Measurements from ENCODE around the gene GNG3. TPM values are rescaled to one million over a fixed set of nuclear protein-coding genes. Genes with fewer than 3 reads are reported as not detected.

The GNG3 gene
- polyA plus RNA-seq (2012; ENCODE audit: insufficient read depth, insufficient read length, low read depth), result 15.1 TPM

- no peak for TF ChIP-seq CTCF (IDR thresholded peaks at IDR 0.05; ENCODE audit: low read depth, low read length)
- Histone ChIP-seq H3K36me3 (peaks cover 18% of the 10 kb centered on the region), H3K4me3 (ENCODE audit: low read depth, low read length) (peak within 1 kb of the TSS; percentile 74), H3K27me3 (no peaks in the 10 kb centered on the region), H3K4me1 (peaks cover 8% of the 10 kb centered on the region), H3K9me3 (no peaks in the 10 kb centered on the region)
- peak; percentile 88 for DNase-seq
Measured at GRCh38 chr11:62707277-62707861, at the start of gene GNG3, which contains the start of gene BSCL2. GNG3 (plus strand) TSS chr11:62707676; CDS start chr11:62708296, 620 bp downstream. BSCL2 (minus strand) TSS chr11:62707424; CDS start chr11:62707195, 229 bp downstream.

- H3K36me3 ChIP-seq, result peaks cover 27% of the 10 kb centered on the region
- peak; percentile 45 for DNase-seq
Measured at GRCh38 chr11:62664405-62665074, 42.9 kb upstream of the GNG3 start.

GRCh38 chr11:62665075-62665598 lies 42.3 kb upstream of the GNG3 start, which contains the start of the genes C11orf98 and CSKMT:
C11orf98 (minus strand) TSS chr11:62665210; CDS start chr11:62665169, 41 bp downstream.
CSKMT (plus strand) TSS chr11:62665312; CDS start chr11:62665880, 568 bp downstream.
- no peaks in the 10 kb centered on the region for H3K9me3 ChIP-seq
- TF ChIP-seq CTCF (IDR thresholded peaks at IDR 0.05; ENCODE audit: low read depth, low read length), result no peak
- H3K36me3 ChIP-seq, result peaks cover 27% of the 10 kb centered on the region
- no peaks in the 10 kb centered on the region for H3K4me1 ChIP-seq
- H3K27me3 ChIP-seq, result no peaks in the 10 kb centered on the region
- H3K4me3 ChIP-seq (ENCODE audit: low read depth, low read length), result peak within 1 kb of the TSS; percentile 93
- DNase-seq, result peak; percentile 89

More at GRCh38 chr11:62664405-62665074, 42.9 kb upstream of the GNG3 start:
- peak overlapping the region; percentile 93 for H3K4me3 ChIP-seq (ENCODE audit: low read depth, low read length)
- H3K9me3 ChIP-seq, result no peaks in the 10 kb centered on the region
- no peaks in the 10 kb centered on the region for H3K4me1 ChIP-seq
- H3K27me3 ChIP-seq, result no peaks in the 10 kb centered on the region
- TF ChIP-seq CTCF (IDR thresholded peaks at IDR 0.05; ENCODE audit: low read depth, low read length), result no peak

- TF ChIP-seq CTCF (IDR thresholded peaks at IDR 0.05; ENCODE audit: low read depth, low read length), result no peak
- no peaks in the 10 kb centered on the region for H3K4me1 ChIP-seq
- H3K27me3 ChIP-seq, result no peaks in the 10 kb centered on the region
- H3K4me3 ChIP-seq (ENCODE audit: low read depth, low read length), result peak overlapping the region; percentile 93
- H3K36me3 ChIP-seq, result peaks cover 27% of the 10 kb centered on the region
- no peaks in the 10 kb centered on the region for H3K9me3 ChIP-seq
- DNase-seq, result peak; percentile 24
Measured at GRCh38 chr11:62665599-62666258, 41.7 kb upstream of the GNG3 start.

GRCh38 chr11:62666259-62666926 lies 41.1 kb upstream of the GNG3 start:
- Histone ChIP-seq H3K4me1 (no peaks in the 10 kb centered on the region), H3K27me3 (no peaks in the 10 kb centered on the region), H3K4me3 (ENCODE audit: low read depth, low read length) (peak overlapping the region; percentile 93), H3K36me3 (peaks cover 27% of the 10 kb centered on the region), H3K9me3 (no peaks in the 10 kb centered on the region)
- no peak for TF ChIP-seq CTCF (IDR thresholded peaks at IDR 0.05; ENCODE audit: low read depth, low read length)
- DNase-seq, result no peak

All from BE2C (cell line).